Astrocyte (in vitro differentiated cells and primary cell): ENCODE results near the gene ATF6B. TPM values are rescaled to one million over a fixed set of nuclear protein-coding genes. Genes with fewer than 3 reads are reported as not detected.

Source experiments
- DNase-seq: peaks from one replicate; pipeline ENCODE4 v3.0.0-alpha.2; 2010; ENCODE audit warnings: low read depth
- FAIRE-seq: peaks from 2 replicates; lab custom pipeline; 2011; peaks lifted over from hg19 to GRCh38; lab: Jason Lieb, UNC
- H2AFZ ChIP-seq: 2 replicates; pipeline ENCODE4 v1.6.0; 2012; ENCODE audit warnings: low read depth, low read length, inconsistent platforms
- H3K27ac ChIP-seq: 2 replicates; pipeline ENCODE4 v1.5.1; 2011; ENCODE audit warnings: low read depth, low read length, inconsistent platforms
- H3K27me3 ChIP-seq: 2 replicates; pipeline ENCODE4 v1.6.0; 2011; ENCODE audit warnings: low read length, inconsistent platforms; ENCODE audit not compliant: insufficient read depth
- H3K36me3 ChIP-seq: 2 replicates; pipeline ENCODE4 v1.5.1; 2011; ENCODE audit warnings: low read length, inconsistent platforms; ENCODE audit not compliant: insufficient read depth
- H3K4me1 ChIP-seq: 2 replicates; pipeline ENCODE4 v1.5.1; 2011; ENCODE audit warnings: low read length, inconsistent platforms; ENCODE audit not compliant: insufficient read depth
- H3K4me2 ChIP-seq: 2 replicates; pipeline ENCODE4 v1.6.0; 2012; ENCODE audit warnings: low read length, inconsistent platforms
- H3K4me3 ChIP-seq: 2 replicates; pipeline ENCODE4 v1.5.1; 2011; ENCODE audit warnings: low read depth, mild to moderate bottlenecking, low read length, inconsistent platforms; ENCODE audit not compliant: insufficient read depth
- H3K79me2 ChIP-seq: 2 replicates; pipeline ENCODE4 v1.6.0; 2012; ENCODE audit warnings: mild to moderate bottlenecking, low read length, inconsistent platforms; ENCODE audit not compliant: insufficient read depth
- H3K9ac ChIP-seq: 2 replicates; pipeline ENCODE4 v1.6.0; 2012; ENCODE audit warnings: mild to moderate bottlenecking, low read length, inconsistent platforms
- H3K9me3 ChIP-seq: 2 replicates; pipeline ENCODE4 v1.5.1; 2012; ENCODE audit warnings: low read depth, mild to moderate bottlenecking, low read length, inconsistent platforms; ENCODE audit not compliant: insufficient read depth
- H4K20me1 ChIP-seq: 2 replicates; pipeline ENCODE4 v1.6.0; 2012; ENCODE audit warnings: low read length, inconsistent platforms; ENCODE audit not compliant: insufficient read depth
- H3K27ac Mint-ChIP-seq: one replicate; pipeline ENCODE4 v1.8.0; 2021; ENCODE audit warnings: mild to moderate bottlenecking, mixed read lengths; ENCODE audit not compliant: unreplicated experiment
- H3K27me3 Mint-ChIP-seq: one replicate; pipeline ENCODE4 v1.8.0; 2021; ENCODE audit warnings: low read depth, mixed read lengths; ENCODE audit not compliant: unreplicated experiment
- H3K36me3 Mint-ChIP-seq: one replicate; pipeline ENCODE4 v1.8.0; 2021; ENCODE audit warnings: low read depth, mixed read lengths; ENCODE audit not compliant: unreplicated experiment
- H3K4me1 Mint-ChIP-seq: one replicate; pipeline ENCODE4 v1.8.0; 2021; ENCODE audit warnings: low read depth, mixed read lengths; ENCODE audit not compliant: unreplicated experiment
- H3K4me3 Mint-ChIP-seq: one replicate; pipeline ENCODE4 v1.8.0; 2021; ENCODE audit warnings: mild to moderate bottlenecking, moderate library complexity, mixed read lengths; ENCODE audit not compliant: unreplicated experiment
- H3K9me3 Mint-ChIP-seq: one replicate; pipeline ENCODE4 v1.8.0; 2021; ENCODE audit warnings: mild to moderate bottlenecking, mixed read lengths; ENCODE audit not compliant: unreplicated experiment
- CTCF ChIP-seq: IDR thresholded peaks from 2 replicates; pipeline ENCODE4 v1.5.1; 2011; ENCODE audit warnings: low read depth, mild to moderate bottlenecking, inconsistent platforms, low read length, moderate library complexity; ENCODE audit not compliant: insufficient read depth
- EZH2 ChIP-seq: IDR thresholded peaks from 2 replicates; pipeline ENCODE4 v1.6.1; 2012; ENCODE audit warnings: mild to moderate bottlenecking, low read length, inconsistent platforms; ENCODE audit not compliant: insufficient read depth
- total RNA-seq: library from RNA; stranded (reverse); gene quantifications from 2 replicates; pipeline ENCODE4 v1.2.1, GENCODE V29; 2021

Gene ATF6B
- total RNA-seq, 1 donor from 2014 or later = 68.7 TPM

GRCh38 chr6:32073613-32074012 is 54.4 kb downstream of the ATF6B start:
- Histone ChIP-seq H3K79me2 (no peaks in the 10 kb centered on the region), H3K27ac (no peak overlapping the region), H3K4me1 (peaks cover 16% of the 10 kb centered on the region), H3K9me3 (no peaks in the 10 kb centered on the region), H3K4me2 (no peak overlapping the region), H3K4me3 (no peak overlapping the region), H3K36me3 (no peaks in the 10 kb centered on the region), H3K9ac (no peak overlapping the region), H4K20me1 (no peaks in the 10 kb centered on the region), H2AFZ (no peak overlapping the region), H3K27me3 (peaks cover 28% of the 10 kb centered on the region)
- Mint-ChIP-seq H3K4me3 (no peak overlapping the region), H3K36me3 (no peaks in the 10 kb centered on the region), H3K27me3 (peaks cover 40% of the 10 kb centered on the region), H3K27ac (no peak overlapping the region), H3K9me3 (peaks cover 4% of the 10 kb centered on the region), H3K4me1 (peaks cover 19% of the 10 kb centered on the region)
- TF ChIP-seq EZH2 = no peak
- DNase-seq (no peak), FAIRE-seq (no peak)

GRCh38 chr6:32073101-32073500 is 54.9 kb downstream of the ATF6B start:
- Histone ChIP-seq H2AFZ (no peak overlapping the region), H3K27me3 (peaks cover 27% of the 10 kb centered on the region), H3K4me1 (peaks cover 16% of the 10 kb centered on the region), H4K20me1 (no peaks in the 10 kb centered on the region), H3K36me3 (no peaks in the 10 kb centered on the region), H3K4me3 (no peak overlapping the region), H3K4me2 (no peak overlapping the region), H3K79me2 (no peaks in the 10 kb centered on the region), H3K9ac (no peak overlapping the region), H3K27ac (no peak overlapping the region), H3K9me3 (no peaks in the 10 kb centered on the region)
- FAIRE-seq = no peak
- H3K4me1 Mint-ChIP-seq = peaks cover 19% of the 10 kb centered on the region
- TF ChIP-seq CTCF (no peak), EZH2 (no peak)
- DNase-seq = no peak
- peak overlapping the region; percentile 36 for H3K4me3 Mint-ChIP-seq
- H3K9me3 Mint-ChIP-seq = peaks cover 4% of the 10 kb centered on the region
- H3K27ac Mint-ChIP-seq = no peak overlapping the region
- no peaks in the 10 kb centered on the region for H3K36me3 Mint-ChIP-seq
- peaks cover 39% of the 10 kb centered on the region for H3K27me3 Mint-ChIP-seq

DNA sequence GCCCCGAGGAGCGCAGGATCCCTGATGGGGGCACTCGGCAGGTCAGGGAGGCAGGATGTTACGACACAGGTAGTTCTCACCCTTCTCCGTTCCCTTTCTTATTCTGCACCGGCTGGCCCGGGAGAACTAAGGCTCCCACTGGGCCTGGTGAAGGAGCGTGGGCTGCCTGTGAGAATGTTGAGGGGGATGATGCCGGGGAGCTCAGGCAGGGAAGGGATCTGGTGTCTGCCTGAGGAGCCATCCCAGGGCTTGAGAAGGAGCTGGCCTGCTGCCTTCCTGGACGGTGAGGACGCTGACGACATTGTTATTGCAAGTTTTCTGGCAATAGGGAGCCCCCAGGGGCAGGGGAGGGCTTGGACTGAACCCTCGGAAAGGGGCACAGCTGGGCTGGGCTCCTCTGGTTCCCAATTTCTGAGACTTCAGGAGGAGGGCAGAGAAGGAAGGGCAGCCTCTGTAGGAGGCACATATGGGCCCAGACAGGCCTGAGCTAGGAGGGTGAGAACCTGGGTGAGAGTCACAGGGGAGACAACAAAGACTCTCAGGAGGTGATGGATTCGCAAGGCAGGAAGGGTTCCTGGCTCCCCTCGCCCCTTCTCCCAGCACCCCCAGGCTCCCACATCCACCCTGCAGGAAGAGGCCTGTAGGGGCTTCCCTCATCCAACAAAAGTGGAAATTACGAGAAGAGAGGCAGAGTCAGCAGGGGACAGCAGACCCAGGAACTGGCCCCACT is 57.1 kb downstream of the ATF6B start:
- no peak for TF ChIP-seq EZH2
- TF ChIP-seq CTCF = no peak
- no peak overlapping the region for H3K4me3 Mint-ChIP-seq
- H3K4me1 Mint-ChIP-seq = peaks cover 13% of the 10 kb centered on the region
- H3K27ac ChIP-seq = no peak overlapping the region
- peaks cover 9% of the 10 kb centered on the region for H3K4me1 ChIP-seq
- H3K9ac ChIP-seq = no peak overlapping the region
- no peaks in the 10 kb centered on the region for H3K9me3 ChIP-seq
- no peaks in the 10 kb centered on the region for H3K36me3 ChIP-seq
- H4K20me1 ChIP-seq = no peaks in the 10 kb centered on the region
- no peaks in the 10 kb centered on the region for H3K79me2 ChIP-seq
- no peak overlapping the region for H2AFZ ChIP-seq
- H3K36me3 Mint-ChIP-seq = peaks cover 2% of the 10 kb centered on the region
- no peak overlapping the region for H3K27ac Mint-ChIP-seq
- DNase-seq (no peak), FAIRE-seq (no peak)
- no peak overlapping the region for H3K4me3 ChIP-seq
- H3K4me2 ChIP-seq = no peak overlapping the region
- peaks cover 4% of the 10 kb centered on the region for H3K9me3 Mint-ChIP-seq
- H3K27me3 Mint-ChIP-seq = peaks cover 51% of the 10 kb centered on the region
- peaks cover 27% of the 10 kb centered on the region for H3K27me3 ChIP-seq
